Esophagus muscularis mucosa (tissue), 3 donors: ENCODE results near the gene BRSK1.

Source experiments
- POLR2A ChIP-seq: fragments of 450-650 bp; IDR thresholded peaks from one replicate; pipeline ENCODE4 v1.6.1; 2017; ENCODE audit warnings: antibody characterized with exemption, moderate library complexity, mild to moderate bottlenecking, low read depth
- TF ChIP-seq, protein P1 (sequence below), 3 experiments: fragments of 200-600 bp in 2 of 3; fragments of 450-650 bp in 1 of 3; sonication (generic) in 2 of 3; IDR thresholded peaks; one replicate each; pipeline ENCODE4 v1.5.1; 2017 to 2019; ENCODE audit warnings: antibody characterized with exemption in 3 of 3, mild to moderate bottlenecking in 2 of 3, moderate library complexity in 1 of 3

GRCh38 chr19:55321466-55322137 lies 37.8 kb downstream of the BRSK1 start:
- TF ChIP-seq, protein P1, sequence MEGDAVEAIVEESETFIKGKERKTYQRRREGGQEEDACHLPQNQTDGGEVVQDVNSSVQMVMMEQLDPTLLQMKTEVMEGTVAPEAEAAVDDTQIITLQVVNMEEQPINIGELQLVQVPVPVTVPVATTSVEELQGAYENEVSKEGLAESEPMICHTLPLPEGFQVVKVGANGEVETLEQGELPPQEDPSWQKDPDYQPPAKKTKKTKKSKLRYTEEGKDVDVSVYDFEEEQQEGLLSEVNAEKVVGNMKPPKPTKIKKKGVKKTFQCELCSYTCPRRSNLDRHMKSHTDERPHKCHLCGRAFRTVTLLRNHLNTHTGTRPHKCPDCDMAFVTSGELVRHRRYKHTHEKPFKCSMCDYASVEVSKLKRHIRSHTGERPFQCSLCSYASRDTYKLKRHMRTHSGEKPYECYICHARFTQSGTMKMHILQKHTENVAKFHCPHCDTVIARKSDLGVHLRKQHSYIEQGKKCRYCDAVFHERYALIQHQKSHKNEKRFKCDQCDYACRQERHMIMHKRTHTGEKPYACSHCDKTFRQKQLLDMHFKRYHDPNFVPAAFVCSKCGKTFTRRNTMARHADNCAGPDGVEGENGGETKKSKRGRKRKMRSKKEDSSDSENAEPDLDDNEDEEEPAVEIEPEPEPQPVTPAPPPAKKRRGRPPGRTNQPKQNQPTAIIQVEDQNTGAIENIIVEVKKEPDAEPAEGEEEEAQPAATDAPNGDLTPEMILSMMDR (IDR thresholded peaks at IDR 0.05) = no peak
- TF ChIP-seq POLR2A = no peak
